ENCODE results near the gene GALNT2.

DNA sequence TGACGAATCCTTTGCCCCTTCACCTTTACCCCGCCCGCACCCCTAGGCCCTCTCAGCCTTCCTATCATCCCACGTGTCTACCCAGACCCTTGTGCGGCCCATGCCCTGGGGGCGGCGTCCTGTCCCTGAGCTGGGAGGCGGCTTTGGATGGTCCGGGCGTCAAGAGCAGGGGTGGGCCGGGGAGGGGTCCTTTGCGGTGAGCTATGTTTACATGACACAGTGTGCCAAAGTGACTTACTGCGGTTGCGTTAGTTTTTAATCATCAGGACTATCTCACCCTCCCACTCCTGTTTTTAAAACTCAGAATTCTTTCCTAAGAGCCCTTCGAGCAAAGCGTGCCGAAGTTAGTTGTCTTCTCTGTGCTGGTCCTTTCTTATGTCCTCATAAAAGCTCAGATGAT lies 214.5 kb downstream of the GALNT2 start:
- no peak for TF ChIP-seq POLR2A (IDR thresholded peaks at IDR 0.05; ENCODE audit: low read depth, low read length)
- TF ChIP-seq SMC3 (IDR thresholded peaks at IDR 0.05; ENCODE audit: low read depth, low read length), result no peak
- TF ChIP-seq, protein P1, sequence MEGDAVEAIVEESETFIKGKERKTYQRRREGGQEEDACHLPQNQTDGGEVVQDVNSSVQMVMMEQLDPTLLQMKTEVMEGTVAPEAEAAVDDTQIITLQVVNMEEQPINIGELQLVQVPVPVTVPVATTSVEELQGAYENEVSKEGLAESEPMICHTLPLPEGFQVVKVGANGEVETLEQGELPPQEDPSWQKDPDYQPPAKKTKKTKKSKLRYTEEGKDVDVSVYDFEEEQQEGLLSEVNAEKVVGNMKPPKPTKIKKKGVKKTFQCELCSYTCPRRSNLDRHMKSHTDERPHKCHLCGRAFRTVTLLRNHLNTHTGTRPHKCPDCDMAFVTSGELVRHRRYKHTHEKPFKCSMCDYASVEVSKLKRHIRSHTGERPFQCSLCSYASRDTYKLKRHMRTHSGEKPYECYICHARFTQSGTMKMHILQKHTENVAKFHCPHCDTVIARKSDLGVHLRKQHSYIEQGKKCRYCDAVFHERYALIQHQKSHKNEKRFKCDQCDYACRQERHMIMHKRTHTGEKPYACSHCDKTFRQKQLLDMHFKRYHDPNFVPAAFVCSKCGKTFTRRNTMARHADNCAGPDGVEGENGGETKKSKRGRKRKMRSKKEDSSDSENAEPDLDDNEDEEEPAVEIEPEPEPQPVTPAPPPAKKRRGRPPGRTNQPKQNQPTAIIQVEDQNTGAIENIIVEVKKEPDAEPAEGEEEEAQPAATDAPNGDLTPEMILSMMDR (conservative IDR thresholded peaks at IDR 0.05; ENCODE audit: low read depth, low read length), result no peak
- no peak for TF ChIP-seq RAD21 (IDR thresholded peaks at IDR 0.05; ENCODE audit: low read length)
- no peak for TF ChIP-seq RFX5 (IDR thresholded peaks at IDR 0.05; ENCODE audit: low read depth, low read length)
- no peak for TF ChIP-seq RCOR1 (IDR thresholded peaks at IDR 0.05; ENCODE audit: insufficient replicate concordance, low read length)
- no peak for TF ChIP-seq CEBPB (IDR thresholded peaks at IDR 0.05; ENCODE audit: low read depth, low read length)
- no peak for TF ChIP-seq MAFK (IDR thresholded peaks at IDR 0.05; ENCODE audit: low read depth, low read length)
- TF ChIP-seq, protein P2, sequence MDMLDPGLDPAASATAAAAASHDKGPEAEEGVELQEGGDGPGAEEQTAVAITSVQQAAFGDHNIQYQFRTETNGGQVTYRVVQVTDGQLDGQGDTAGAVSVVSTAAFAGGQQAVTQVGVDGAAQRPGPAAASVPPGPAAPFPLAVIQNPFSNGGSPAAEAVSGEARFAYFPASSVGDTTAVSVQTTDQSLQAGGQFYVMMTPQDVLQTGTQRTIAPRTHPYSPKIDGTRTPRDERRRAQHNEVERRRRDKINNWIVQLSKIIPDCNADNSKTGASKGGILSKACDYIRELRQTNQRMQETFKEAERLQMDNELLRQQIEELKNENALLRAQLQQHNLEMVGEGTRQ (IDR thresholded peaks at IDR 0.05; ENCODE audit: low read depth, low read length), result no peak
- TF ChIP-seq ELK1 (IDR thresholded peaks at IDR 0.05; ENCODE audit: borderline replicate concordance, low read depth, low read length), result no peak
- no peak for TF ChIP-seq FOS (IDR thresholded peaks at IDR 0.05; ENCODE audit: low read depth, low read length)
- TF ChIP-seq CHD1 (IDR thresholded peaks at IDR 0.05; ENCODE audit: low read depth, low read length), result no peak

Measured in IMR-90 (cell line).